NCI-H526 (cell line): Measurements from ENCODE around the gene SLC16A2.
A peak's percentile ranks its signal among the peaks of the same experiment; 100 is the strongest.

Source experiments
- DNase-seq, 2 experiments: peaks; one replicate each; lab custom pipeline; 2025; lab: John Stamatoyannopoulos, UW

SLC16A2 gene

DNA sequence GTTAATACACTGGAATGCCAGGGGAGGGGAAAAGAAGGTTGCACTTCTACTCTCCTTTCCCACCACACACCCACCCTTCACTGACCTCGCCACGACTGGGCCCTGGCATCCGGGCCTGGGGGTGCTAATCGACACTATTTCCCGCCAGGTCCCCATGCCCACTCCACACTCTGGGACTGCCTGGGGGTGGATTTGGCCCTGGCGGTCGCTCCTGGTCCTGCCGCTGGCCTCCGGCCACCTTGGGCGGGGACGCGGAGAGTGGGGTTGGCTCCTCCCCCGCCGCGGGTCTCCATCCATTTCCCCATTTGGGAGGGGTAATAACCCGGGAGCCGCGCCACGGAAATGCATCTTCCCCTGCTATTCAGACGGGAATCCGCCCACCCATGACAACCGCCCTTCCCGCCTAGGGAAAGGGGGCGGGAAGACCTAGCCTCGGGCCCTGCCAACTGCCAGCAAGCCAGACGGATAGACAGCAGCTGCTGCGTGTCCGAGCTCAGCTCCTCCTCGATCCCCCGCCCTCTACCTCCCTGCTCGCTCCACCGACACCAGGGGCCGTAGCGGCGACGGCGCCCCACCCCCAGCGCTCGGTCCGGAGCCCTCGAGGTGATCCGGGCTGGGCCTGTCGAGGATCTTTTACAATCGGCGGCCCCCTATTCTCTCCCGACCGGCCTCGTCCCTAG, 115.0 kb downstream of the SLC16A2 start:
- DNase-seq: peak; percentile 63 to 79

DNA sequence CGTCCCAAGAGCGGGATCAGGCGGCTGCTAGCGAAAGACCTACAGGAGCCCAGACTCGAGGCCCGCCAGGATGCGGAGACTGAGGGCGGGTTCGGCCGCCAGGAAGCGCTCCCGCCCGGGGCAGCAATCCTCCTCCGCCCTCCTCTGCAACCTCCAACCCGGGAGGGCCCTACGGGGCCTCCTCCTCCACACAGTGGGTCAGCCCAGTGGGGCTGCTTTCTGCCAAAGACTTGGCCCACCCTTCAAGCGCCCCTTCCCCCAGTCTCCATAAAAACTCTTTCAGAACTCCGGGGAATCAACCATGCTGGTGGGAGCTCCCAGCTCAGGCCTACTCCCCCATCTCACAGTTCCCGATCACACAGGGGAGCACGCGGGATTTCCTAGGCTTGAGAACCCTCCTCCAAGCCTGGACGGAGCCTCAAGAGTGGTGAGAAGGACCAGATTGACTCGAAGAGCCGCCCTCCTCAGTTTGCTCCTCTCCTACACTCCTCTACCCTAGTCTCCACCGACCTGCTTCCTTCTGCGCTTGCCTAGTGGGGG, 115.6 kb downstream of the SLC16A2 start:
- peak in 1 of 2 experiments; percentile 76 for DNase-seq

- DNase-seq: peak; percentile 21 to 41
Observed at GRCh38 chrX:74540635-74541249, 119.4 kb downstream of the SLC16A2 start.

GRCh38 chrX:74545880-74546523, 124.7 kb downstream of the SLC16A2 start:
- DNase-seq: no peak

- no peak for DNase-seq
Observed at GRCh38 chrX:74546984-74547383, 125.7 kb downstream of the SLC16A2 start.

GRCh38 chrX:74550295-74550802, 129.1 kb downstream of the SLC16A2 start:
- peak; percentile 38 to 69 for DNase-seq

- no peak for DNase-seq
Observed at GRCh38 chrX:74551934-74552333, 130.6 kb downstream of the SLC16A2 start.

DNA sequence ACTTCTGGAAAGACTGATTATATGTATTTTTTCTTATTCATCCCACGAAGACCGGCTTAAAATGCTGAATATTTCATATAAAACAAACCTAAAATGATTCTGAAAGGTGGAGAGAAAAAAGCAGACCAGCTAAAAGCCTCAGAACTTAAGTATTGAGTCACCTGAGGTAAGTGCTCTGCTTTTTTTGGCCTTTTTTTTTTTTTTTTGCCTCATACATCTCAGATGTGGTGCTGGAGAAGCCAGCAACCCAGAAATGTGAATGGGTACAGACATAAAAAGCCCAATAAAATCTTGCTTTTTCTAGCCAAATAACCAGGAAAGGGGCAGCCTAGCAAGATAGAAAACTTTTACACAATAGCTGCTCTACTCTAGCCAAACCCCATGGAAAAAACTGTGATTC, 136.1 kb downstream of the SLC16A2 start:
- no peak for DNase-seq

DNA sequence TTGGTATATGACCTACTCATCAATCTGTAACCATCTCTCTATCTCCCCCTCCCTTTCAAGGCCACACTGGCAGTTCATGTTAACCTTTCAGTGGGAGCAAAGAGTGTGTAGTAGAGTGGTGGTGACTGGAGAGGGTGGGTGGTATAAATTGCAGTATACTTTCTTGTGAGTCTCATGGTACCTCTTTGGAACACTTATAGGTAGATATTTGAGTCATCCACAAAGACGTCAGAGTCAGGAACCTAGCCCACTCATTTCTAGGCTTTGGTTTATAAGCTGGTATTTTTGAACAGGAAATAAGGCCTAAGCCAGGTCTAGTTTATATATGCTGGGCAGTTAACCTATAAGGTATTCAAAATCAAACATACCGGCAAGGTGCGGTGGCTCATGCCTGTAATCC, 156.8 kb downstream of the SLC16A2 start:
- DNase-seq: no peak

- DNase-seq: no peak
Observed at GRCh38 chrX:74579597-74580198, 158.4 kb downstream of the SLC16A2 start.
